IgD-negative memory B cell (primary cell): ENCODE measurements around the gene JUND. TPM values are rescaled to one million over a fixed set of nuclear protein-coding genes. Genes with fewer than 3 reads are reported as not detected.
A peak's percentile ranks its signal among the peaks of the same experiment; 100 is the strongest.

Experiments used
- H3K27ac Mint-ChIP-seq, 3 donors: one replicate each; pipeline ENCODE4 v1.8.0; 2020 to 2022; ENCODE audit warnings: mild to moderate bottlenecking in 3 of 3, mixed read lengths in 3 of 3, moderate library complexity in 1 of 3
- H3K27me3 Mint-ChIP-seq: one replicate; pipeline ENCODE4 v1.8.0; 2021; ENCODE audit warnings: mixed read lengths
- H3K36me3 Mint-ChIP-seq: one replicate; pipeline ENCODE4 v1.8.0; 2020; ENCODE audit warnings: mild to moderate bottlenecking, mixed read lengths
- H3K4me1 Mint-ChIP-seq, 3 donors: one replicate each; pipeline ENCODE4 v1.8.0; 2020 to 2022; ENCODE audit warnings: mixed read lengths in 3 of 3, mild to moderate bottlenecking in 1 of 3
- H3K4me3 Mint-ChIP-seq, 4 donors: one replicate each; pipeline ENCODE4 v1.8.0; 2020 to 2022; ENCODE audit warnings: mild to moderate bottlenecking in 4 of 4, mixed read lengths in 4 of 4, moderate library complexity in 3 of 4
- H3K9me3 Mint-ChIP-seq, 3 donors: one replicate each; pipeline ENCODE4 v1.8.0; 2020 to 2021; ENCODE audit warnings: mixed read lengths in 3 of 3, mild to moderate bottlenecking in 1 of 3
- polyA plus RNA-seq: library from polyadenylated mRNA; unstranded; fragments of 300-500 nt; fragmentation: Illumina TruSeq; gene quantifications from one replicate; pipeline ENCODE4 v1.2.3, GENCODE V29; 2021

The JUND gene
- polyA plus RNA-seq, 1 donor from 2014 or later = 164 TPM

GRCh38 chr19:18274781-18275356 lies 6.6 kb downstream of the JUND start:
- Mint-ChIP-seq H3K4me3 (peak overlapping the region in 3 of 4 donors; percentile 16 to 99 (median 47)), H3K9me3 (no peaks in the 10 kb centered on the region), H3K27ac (peak overlapping the region; percentile 86 to 100 (median 95)), H3K36me3 (peaks cover 6% of the 10 kb centered on the region), H3K27me3 (no peaks in the 10 kb centered on the region), H3K4me1 (peaks cover 15 to 30% (median 21%) of the 10 kb centered on the region in 3 donors)

- H3K27ac Mint-ChIP-seq = peak within 1 kb of the TSS; percentile 88 to 100 (median 95)
- peaks cover under 1% of the 10 kb centered on the region for H3K36me3 Mint-ChIP-seq
- H3K9me3 Mint-ChIP-seq = no peaks in the 10 kb centered on the region
- H3K4me1 Mint-ChIP-seq = peaks cover 14 to 25% (median 20%) of the 10 kb centered on the region in 3 donors
- H3K27me3 Mint-ChIP-seq = no peaks in the 10 kb centered on the region
- H3K4me3 Mint-ChIP-seq = peak within 1 kb of the TSS in 3 of 4 donors; percentile 55 to 99 (median 58)
These were observed 7.1 kb downstream of the JUND start, which contains the start of gene IQCN for GRCh38 chr19:18274219-18274780. Gene IQCN, minus strand, starts transcription at chr19:18274452. Its CDS starts 4,974 bp downstream, at chr19:18269478.

- Mint-ChIP-seq H3K36me3 (no peaks in the 10 kb centered on the region), H3K4me1 (peaks cover 7 to 20% (median 18%) of the 10 kb centered on the region in 3 donors), H3K27ac (peak overlapping the region; percentile 88 to 100 (median 95)), H3K4me3 (peak overlapping the region in 2 of 4 donors; percentile 58 to 99), H3K9me3 (no peaks in the 10 kb centered on the region), H3K27me3 (no peaks in the 10 kb centered on the region)
These were observed 7.7 kb downstream of the JUND start for GRCh38 chr19:18273561-18274218.

GRCh38 chr19:18271433-18271841 lies 10.0 kb downstream of the JUND start:
- H3K27me3 Mint-ChIP-seq = no peaks in the 10 kb centered on the region
- H3K4me1 Mint-ChIP-seq = peaks cover 2 to 17% (median 13%) of the 10 kb centered on the region in 3 donors
- H3K4me3 Mint-ChIP-seq = peak overlapping the region in 1 of 4 donors; percentile 99
- peak overlapping the region; percentile 83 to 100 (median 87) for H3K27ac Mint-ChIP-seq
- no peaks in the 10 kb centered on the region for H3K36me3 Mint-ChIP-seq
- H3K9me3 Mint-ChIP-seq = no peaks in the 10 kb centered on the region

- H3K4me3 Mint-ChIP-seq = peak overlapping the region in 1 of 4 donors; percentile 26
- no peaks in the 10 kb centered on the region for H3K9me3 Mint-ChIP-seq
- no peaks in the 10 kb centered on the region for H3K27me3 Mint-ChIP-seq
- H3K4me1 Mint-ChIP-seq = peaks cover 0 to 12% (median 12%) of the 10 kb centered on the region in 3 donors
- H3K36me3 Mint-ChIP-seq = peaks cover 2% of the 10 kb centered on the region
- H3K27ac Mint-ChIP-seq = peak overlapping the region; percentile 53 to 100 (median 83)
These were observed 11.1 kb downstream of the JUND start for GRCh38 chr19:18270326-18270725.

GRCh38 chr19:18269070-18269723 lies 12.2 kb downstream of the JUND start:
- H3K9me3 Mint-ChIP-seq = no peaks in the 10 kb centered on the region
- H3K36me3 Mint-ChIP-seq = peaks cover 2% of the 10 kb centered on the region
- H3K4me3 Mint-ChIP-seq = peak overlapping the region in 1 of 4 donors; percentile 65
- peak overlapping the region; percentile 67 to 100 (median 71) for H3K27ac Mint-ChIP-seq
- no peaks in the 10 kb centered on the region for H3K27me3 Mint-ChIP-seq
- peaks cover 0 to 8% (median 4%) of the 10 kb centered on the region in 3 donors for H3K4me1 Mint-ChIP-seq

- Mint-ChIP-seq H3K9me3 (no peaks in the 10 kb centered on the region), H3K36me3 (peaks cover 2% of the 10 kb centered on the region), H3K27ac (peak overlapping the region in 2 of 3 donors; percentile 74 to 81), H3K4me1 (peaks cover 0 to 6% (median 4%) of the 10 kb centered on the region in 3 donors), H3K27me3 (no peaks in the 10 kb centered on the region), H3K4me3 (peak overlapping the region in 1 of 4 donors; percentile 52)
These were observed 14.4 kb downstream of the JUND start for GRCh38 chr19:18266771-18267686.

- H3K4me1 Mint-ChIP-seq = peaks cover 0 to 2% (median 0%) of the 10 kb centered on the region in 3 donors
- H3K9me3 Mint-ChIP-seq = no peaks in the 10 kb centered on the region
- H3K36me3 Mint-ChIP-seq = peaks cover 2% of the 10 kb centered on the region
- H3K27ac Mint-ChIP-seq = peak overlapping the region; percentile 53 to 74 (median 59)
- H3K4me3 Mint-ChIP-seq = peak overlapping the region in 2 of 4 donors; percentile 33 to 52
- no peaks in the 10 kb centered on the region for H3K27me3 Mint-ChIP-seq
These were observed 15.8 kb downstream of the JUND start for GRCh38 chr19:18265582-18265981.

GRCh38 chr19:18264971-18265540 lies 16.4 kb downstream of the JUND start:
- Mint-ChIP-seq H3K27ac (peak overlapping the region in 2 of 3 donors; percentile 53 to 74), H3K4me1 (peaks cover 0 to 2% (median 0%) of the 10 kb centered on the region in 3 donors), H3K27me3 (no peaks in the 10 kb centered on the region), H3K9me3 (no peaks in the 10 kb centered on the region), H3K36me3 (peaks cover 2% of the 10 kb centered on the region), H3K4me3 (peak overlapping the region in 1 of 4 donors; percentile 33)

GRCh38 chr19:18264137-18264854 lies 17.1 kb downstream of the JUND start:
- Mint-ChIP-seq H3K9me3 (no peaks in the 10 kb centered on the region), H3K27me3 (no peaks in the 10 kb centered on the region), H3K36me3 (peaks cover 2% of the 10 kb centered on the region), H3K4me1 (peaks cover 0 to 2% (median 0%) of the 10 kb centered on the region in 3 donors), H3K4me3 (peak overlapping the region in 1 of 4 donors; percentile 26), H3K27ac (peak overlapping the region in 2 of 3 donors; percentile 39 to 74)

GRCh38 chr19:18263324-18264136 lies 17.9 kb downstream of the JUND start:
- H3K9me3 Mint-ChIP-seq = no peaks in the 10 kb centered on the region
- no peaks in the 10 kb centered on the region for H3K4me1 Mint-ChIP-seq
- H3K4me3 Mint-ChIP-seq = peak overlapping the region in 1 of 4 donors; percentile 26
- H3K27ac Mint-ChIP-seq = peak overlapping the region in 2 of 3 donors; percentile 57 to 74
- peaks cover 2% of the 10 kb centered on the region for H3K36me3 Mint-ChIP-seq
- H3K27me3 Mint-ChIP-seq = no peaks in the 10 kb centered on the region

GRCh38 chr19:18262917-18263316 lies 18.5 kb downstream of the JUND start:
- peak overlapping the region in 1 of 4 donors; percentile 13 for H3K4me3 Mint-ChIP-seq
- H3K36me3 Mint-ChIP-seq = peaks cover 2% of the 10 kb centered on the region
- H3K27me3 Mint-ChIP-seq = no peaks in the 10 kb centered on the region
- H3K9me3 Mint-ChIP-seq = no peaks in the 10 kb centered on the region
- peak overlapping the region in 1 of 3 donors; percentile 74 for H3K27ac Mint-ChIP-seq
- H3K4me1 Mint-ChIP-seq = no peaks in the 10 kb centered on the region
